KMS-11 (cell line): ENCODE data around the gene DLST.

Experiments
- H2AFZ ChIP-seq: fragments of 200-600 bp; sonication (generic); 2 replicates; pipeline ENCODE4 v1.6.1; 2016; ENCODE audit warnings: antibody characterized with exemption, mixed run types, low read depth
- H3K27ac ChIP-seq: fragments of 200-600 bp; sonication (generic); 2 replicates; pipeline ENCODE4 v1.6.1; 2016; ENCODE audit warnings: mild to moderate bottlenecking, mixed run types
- H3K27me3 ChIP-seq: fragments of 200-600 bp; sonication (generic); 2 replicates; pipeline ENCODE4 v1.6.1; 2017; ENCODE audit warnings: mild to moderate bottlenecking, low read depth, mixed run types, moderate library complexity; ENCODE audit not compliant: insufficient read depth
- H3K36me3 ChIP-seq: fragments of 200-600 bp; sonication (generic); 2 replicates; pipeline ENCODE4 v1.6.1; 2017; ENCODE audit warnings: mild to moderate bottlenecking, mixed run types; ENCODE audit not compliant: insufficient read depth
- H3K4me1 ChIP-seq: fragments of 200-600 bp; sonication (generic); 2 replicates; pipeline ENCODE4 v1.6.1; 2016; ENCODE audit warnings: mild to moderate bottlenecking, low read depth, mixed run types; ENCODE audit not compliant: poor library complexity, severe bottlenecking
- H3K4me2 ChIP-seq: fragments of 200-600 bp; sonication (generic); 2 replicates; pipeline ENCODE4 v1.7.0; 2016; ENCODE audit warnings: mild to moderate bottlenecking, mixed run types
- H3K4me3 ChIP-seq: fragments of 200-600 bp; sonication (generic); IDR thresholded peaks from 2 replicates; pipeline ENCODE4 v1.6.1; 2017; ENCODE audit warnings: low read depth, low read length, mixed read lengths; ENCODE audit not compliant: insufficient read depth
- H3K79me2 ChIP-seq: fragments of 200-600 bp; sonication (generic); 2 replicates; pipeline ENCODE4 v1.6.1; 2016; ENCODE audit warnings: low read depth, mixed run types; ENCODE audit not compliant: insufficient read depth
- H3K9ac ChIP-seq: fragments of 200-600 bp; sonication (generic); 2 replicates; pipeline ENCODE4 v1.6.1; 2016; ENCODE audit warnings: mild to moderate bottlenecking, mixed run types
- H4K20me1 ChIP-seq: fragments of 200-600 bp; sonication (generic); 2 replicates; pipeline ENCODE4 v1.6.1; 2016; ENCODE audit warnings: mild to moderate bottlenecking, mixed run types; ENCODE audit not compliant: insufficient read depth
- CTCF ChIP-seq: fragments of 200-600 bp; sonication (generic); conservative IDR thresholded peaks from 2 replicates; pipeline ENCODE4 v1.6.1; 2017; ENCODE audit warnings: low read depth, mild to moderate bottlenecking, antibody characterized with exemption, low read length, moderate library complexity, mixed read lengths

DLST gene

GRCh38 chr14:74875204-74875603 is 6.5 kb upstream of the DLST start:
- no peak overlapping the region for H3K9ac ChIP-seq
- H3K27ac ChIP-seq = no peak overlapping the region
- no peak overlapping the region for H3K4me2 ChIP-seq
- no peak overlapping the region for H3K4me3 ChIP-seq
- TF ChIP-seq CTCF = no peak
- H3K4me1 ChIP-seq = no peaks in the 10 kb centered on the region
- H3K79me2 ChIP-seq = no peaks in the 10 kb centered on the region
- H2AFZ ChIP-seq = no peak overlapping the region
- H3K27me3 ChIP-seq = no peaks in the 10 kb centered on the region
- H4K20me1 ChIP-seq = no peaks in the 10 kb centered on the region
- H3K36me3 ChIP-seq = no peaks in the 10 kb centered on the region

- no peak within 1 kb of the TSS for H3K4me2 ChIP-seq
- no peak within 1 kb of the TSS for H3K4me3 ChIP-seq
- H3K4me1 ChIP-seq = peaks cover 4% of the 10 kb centered on the region
Measured at GRCh38 chr14:74875941-74876913, 5.5 kb upstream of the DLST start, which contains the start of gene PROX2. Gene PROX2 (minus strand): TSS chr14:74876145. CDS start chr14:74863834, 12,311 bp downstream.

GRCh38 chr14:74879427-74880182 is 2.1 kb upstream of the DLST start:
- H4K20me1 ChIP-seq = no peaks in the 10 kb centered on the region
- no peak overlapping the region for H3K9ac ChIP-seq
- TF ChIP-seq CTCF = no peak
- no peak overlapping the region for H3K4me2 ChIP-seq
- no peaks in the 10 kb centered on the region for H3K36me3 ChIP-seq
- H3K4me1 ChIP-seq = peaks cover 11% of the 10 kb centered on the region
- no peak overlapping the region for H3K27ac ChIP-seq
- H3K27me3 ChIP-seq = no peaks in the 10 kb centered on the region
- H2AFZ ChIP-seq = no peak overlapping the region
- H3K4me3 ChIP-seq = no peak overlapping the region
- H3K79me2 ChIP-seq = peaks cover 27% of the 10 kb centered on the region

More at GRCh38 chr14:74875941-74876913, 5.5 kb upstream of the DLST start, which contains the start of gene PROX2:
- Histone ChIP-seq H3K36me3 (no peaks in the 10 kb centered on the region), H3K27me3 (no peaks in the 10 kb centered on the region), H2AFZ (no peak within 1 kb of the TSS), H3K27ac (no peak within 1 kb of the TSS), H3K79me2 (no peaks in the 10 kb centered on the region), H3K9ac (no peak within 1 kb of the TSS), H4K20me1 (no peaks in the 10 kb centered on the region)
- TF ChIP-seq CTCF = no peak

GRCh38 chr14:74882103-74882920 is 596 bp downstream of the DLST start:
- Histone ChIP-seq H2AFZ (peak overlapping the region; percentile 89), H3K4me1 (peaks cover 11% of the 10 kb centered on the region), H3K27me3 (no peaks in the 10 kb centered on the region), H3K4me2 (peak overlapping the region; percentile 96), H3K79me2 (peaks cover 39% of the 10 kb centered on the region), H3K36me3 (no peaks in the 10 kb centered on the region), H4K20me1 (no peaks in the 10 kb centered on the region), H3K4me3 (no peak overlapping the region), H3K27ac (peak overlapping the region; percentile 49; the same call in 1 of the 2 replicates), H3K9ac (peak overlapping the region; percentile 71)
- no peak for TF ChIP-seq CTCF
